Natural killer cell treated with Interleukin-12 subunit alpha and Interleukin-12 subunit beta and Interleukin-15 and Interleukin-18, amount 100 ng/mL, for 72 hours (primary cell): ENCODE measurements around the gene ACAP1. TPM values are rescaled to one million over a fixed set of nuclear protein-coding genes. Genes with fewer than 3 reads are reported as not detected.
"Not testable (repeated sequence)": the region's sequence is repeated elsewhere in the genome, so short reads cannot be mapped to it uniquely, and the experiment has no call there.

Source experiments
- ATAC-seq, 2 donors: fragments of 150-1000 bp; cut with Tn5 transposase in 1 of 2; sonication (Bioruptor Pico), chemical (Tn5 transposase) in 1 of 2; 2 replicates each; pipeline ENCODE4 v1.10.0; 2021
- DNase-seq: peaks from one replicate; pipeline ENCODE4 v3.0.0; 2022; ENCODE audit warnings: low spot score
- H3K27ac Mint-ChIP-seq, 2 donors: 1 replicate in 1 of 2; 2 replicates in 1 of 2; pipeline ENCODE4 v1.8.0; 2022; ENCODE audit warnings: mixed read lengths in 2 of 2, mild to moderate bottlenecking in 1 of 2, moderate library complexity in 1 of 2
- H3K27me3 Mint-ChIP-seq, 2 donors: 1 replicate in 1 of 2; 2 replicates in 1 of 2; pipeline ENCODE4 v1.8.0; 2022; ENCODE audit warnings: mixed read lengths in 2 of 2
- H3K36me3 Mint-ChIP-seq: one replicate; pipeline ENCODE4 v1.8.0; 2022; ENCODE audit warnings: mixed read lengths
- H3K4me1 Mint-ChIP-seq, 2 donors: 1 replicate in 1 of 2; 2 replicates in 1 of 2; pipeline ENCODE4 v1.8.0; 2022; ENCODE audit warnings: low read depth in 2 of 2, mixed read lengths in 2 of 2, mild to moderate bottlenecking in 1 of 2
- H3K4me3 Mint-ChIP-seq: one replicate; pipeline ENCODE4 v1.8.0; 2022; ENCODE audit warnings: mixed read lengths
- H3K9me3 Mint-ChIP-seq: 2 replicates; pipeline ENCODE4 v1.8.0; 2022; ENCODE audit warnings: mixed read lengths
- total RNA-seq, 2 donors: library from RNA; stranded (reverse); gene quantifications; one replicate each; pipeline ENCODE4 v1.2.3, GENCODE V29; 2022

ACAP1 gene
- total RNA-seq, 2 donors from 2014 or later, result 240 to 419 TPM

- Mint-ChIP-seq H3K36me3 (no peaks in the 10 kb centered on the region), H3K27me3 (no peaks in the 10 kb centered on the region), H3K4me1 (peaks cover 27 to 29% of the 10 kb centered on the region in 2 donors), H3K4me3 (peak overlapping the region; percentile 96), H3K9me3 (no peaks in the 10 kb centered on the region), H3K27ac (peak overlapping the region; percentile 95 to 98)
- ATAC-seq (no peak), DNase-seq (no peak)
Measured at GRCh38 chr17:7328009-7328408, 8.3 kb upstream of the ACAP1 start.

- Mint-ChIP-seq H3K27ac (peak within 1 kb of the TSS; percentile 95 to 98), H3K4me1 (peaks cover 30 to 33% of the 10 kb centered on the region in 2 donors), H3K4me3 (peak within 1 kb of the TSS; percentile 96), H3K9me3 (no peaks in the 10 kb centered on the region), H3K27me3 (no peaks in the 10 kb centered on the region), H3K36me3 (no peaks in the 10 kb centered on the region)
- ATAC-seq (peak in 1 of 2 donors; percentile 28), DNase-seq (no peak)
Measured at GRCh38 chr17:7328840-7329373, 7.4 kb upstream of the ACAP1 start, which contains the start of gene NEURL4. TSS of gene NEURL4 (minus strand) at chr17:7329335. CDS start at chr17:7329312, 23 bp downstream.

DNA sequence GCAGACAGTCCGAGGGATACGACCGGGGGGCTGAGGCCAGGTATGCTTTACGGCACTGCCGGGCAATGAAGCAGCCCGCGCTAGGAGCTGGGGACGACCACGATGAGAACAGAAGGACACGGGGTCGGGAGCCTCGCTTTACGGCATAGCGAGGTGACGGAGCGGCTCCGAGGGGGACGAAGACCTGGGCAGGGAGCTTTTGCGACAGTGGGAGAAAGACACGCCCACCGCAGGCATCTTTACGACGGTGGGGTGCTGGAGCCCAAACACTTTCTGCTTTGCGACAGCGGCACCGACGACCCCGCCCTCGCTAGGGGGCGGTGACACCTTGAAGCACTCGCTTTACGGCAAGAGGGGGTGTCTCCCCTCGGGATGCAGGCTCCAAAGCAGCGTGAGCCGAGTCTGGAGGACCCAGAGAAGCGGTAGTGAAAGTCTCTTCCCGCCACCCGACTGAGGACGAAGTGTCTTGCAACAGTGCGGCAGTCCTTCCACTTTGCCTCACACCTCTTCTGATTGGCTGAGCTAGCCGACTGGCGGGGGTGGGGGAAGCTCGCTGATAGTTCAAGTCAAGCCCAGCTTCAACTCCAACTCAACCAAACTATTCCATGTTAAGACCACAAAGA, 6.8 kb upstream of the ACAP1 start:
- ATAC-seq, result peak; percentile 83 to 84
- Mint-ChIP-seq H3K9me3 (no peaks in the 10 kb centered on the region), H3K27me3 (no peaks in the 10 kb centered on the region), H3K27ac (peak overlapping the region; percentile 95 to 98), H3K4me3 (peak overlapping the region; percentile 96), H3K4me1 (peaks cover 30 to 33% of the 10 kb centered on the region in 2 donors), H3K36me3 (no peaks in the 10 kb centered on the region)
- DNase-seq, result peak; percentile 99

- H3K4me1 Mint-ChIP-seq, result peaks cover 31 to 33% of the 10 kb centered on the region in 2 donors
- peak; percentile 89 for DNase-seq
- peak; percentile 75 to 81 for ATAC-seq
Measured at GRCh38 chr17:7329997-7330637, 6.2 kb upstream of the ACAP1 start.

DNA sequence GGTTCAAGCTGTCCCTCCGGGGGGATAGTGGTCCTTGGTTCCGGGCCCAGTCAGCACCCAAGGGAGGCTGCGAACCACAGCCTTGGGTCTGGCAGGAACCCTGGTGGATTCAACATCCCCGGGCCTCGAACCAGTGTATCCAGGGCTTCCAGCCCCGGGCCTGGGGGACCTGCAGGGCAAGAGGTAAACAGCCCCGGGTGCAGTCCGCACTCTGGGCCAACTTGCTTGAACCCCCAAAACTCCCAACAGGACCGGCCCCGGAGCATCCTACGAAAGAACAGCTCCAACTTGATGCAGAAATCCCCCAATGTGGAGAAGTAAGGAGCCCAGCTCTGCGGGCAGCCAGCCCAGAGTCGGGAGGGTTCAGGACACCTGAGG, 5.7 kb upstream of the ACAP1 start:
- ATAC-seq (no peak), DNase-seq (no peak)
- no peaks in the 10 kb centered on the region for H3K27me3 Mint-ChIP-seq
- peak overlapping the region; percentile 95 to 98 for H3K27ac Mint-ChIP-seq
- H3K4me1 Mint-ChIP-seq, result peaks cover 36 to 38% of the 10 kb centered on the region in 2 donors
- no peaks in the 10 kb centered on the region for H3K36me3 Mint-ChIP-seq
- H3K9me3 Mint-ChIP-seq, result no peaks in the 10 kb centered on the region
- peak overlapping the region; percentile 96 for H3K4me3 Mint-ChIP-seq

More at GRCh38 chr17:7329997-7330637, 6.2 kb upstream of the ACAP1 start:
- H3K36me3 Mint-ChIP-seq, result no peaks in the 10 kb centered on the region
- H3K4me3 Mint-ChIP-seq, result peak overlapping the region; percentile 96
- no peaks in the 10 kb centered on the region for H3K9me3 Mint-ChIP-seq
- H3K27me3 Mint-ChIP-seq, result no peaks in the 10 kb centered on the region
- H3K27ac Mint-ChIP-seq, result peak overlapping the region; percentile 95 to 98

DNA sequence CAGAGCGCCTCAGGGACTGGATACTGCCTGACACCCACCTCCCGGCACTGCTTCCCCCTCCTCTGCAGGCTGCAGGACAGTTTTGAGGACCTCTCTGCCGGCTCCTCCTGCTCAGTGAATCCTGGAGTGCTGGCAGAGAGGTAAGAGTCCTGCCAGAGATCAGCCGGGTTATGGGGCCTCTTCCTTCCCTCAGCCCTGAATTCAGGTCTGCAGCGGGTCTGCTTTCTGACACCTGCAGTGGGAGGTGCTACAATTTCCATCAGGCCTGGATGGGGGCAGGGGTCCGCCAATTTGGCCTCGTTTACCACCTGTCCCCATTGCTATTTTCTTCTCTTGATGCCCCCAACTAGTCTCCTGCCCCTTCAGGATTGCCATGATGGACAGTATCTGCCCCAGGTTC, 4.2 kb upstream of the ACAP1 start:
- H3K36me3 Mint-ChIP-seq, result no peaks in the 10 kb centered on the region
- ATAC-seq, result no peak
- H3K27ac Mint-ChIP-seq, result peak overlapping the region; percentile 42 to 59
- peak overlapping the region; percentile 31 for H3K4me3 Mint-ChIP-seq
- H3K4me1 Mint-ChIP-seq, result peaks cover 40 to 49% of the 10 kb centered on the region in 2 donors
- no peaks in the 10 kb centered on the region for H3K9me3 Mint-ChIP-seq
- H3K27me3 Mint-ChIP-seq, result no peaks in the 10 kb centered on the region
- no peak for DNase-seq

GRCh38 chr17:7332600-7333069, 3.7 kb upstream of the ACAP1 start:
- H3K27me3 Mint-ChIP-seq, H3K9me3 Mint-ChIP-seq, DNase-seq, H3K36me3 Mint-ChIP-seq, ATAC-seq: not testable (repeated sequence)
- H3K4me3 Mint-ChIP-seq, result peak overlapping the region; percentile 31
- peaks cover 44 to 54% of the 10 kb centered on the region in 2 donors for H3K4me1 Mint-ChIP-seq
- peak overlapping the region; percentile 42 to 59 for H3K27ac Mint-ChIP-seq

DNA sequence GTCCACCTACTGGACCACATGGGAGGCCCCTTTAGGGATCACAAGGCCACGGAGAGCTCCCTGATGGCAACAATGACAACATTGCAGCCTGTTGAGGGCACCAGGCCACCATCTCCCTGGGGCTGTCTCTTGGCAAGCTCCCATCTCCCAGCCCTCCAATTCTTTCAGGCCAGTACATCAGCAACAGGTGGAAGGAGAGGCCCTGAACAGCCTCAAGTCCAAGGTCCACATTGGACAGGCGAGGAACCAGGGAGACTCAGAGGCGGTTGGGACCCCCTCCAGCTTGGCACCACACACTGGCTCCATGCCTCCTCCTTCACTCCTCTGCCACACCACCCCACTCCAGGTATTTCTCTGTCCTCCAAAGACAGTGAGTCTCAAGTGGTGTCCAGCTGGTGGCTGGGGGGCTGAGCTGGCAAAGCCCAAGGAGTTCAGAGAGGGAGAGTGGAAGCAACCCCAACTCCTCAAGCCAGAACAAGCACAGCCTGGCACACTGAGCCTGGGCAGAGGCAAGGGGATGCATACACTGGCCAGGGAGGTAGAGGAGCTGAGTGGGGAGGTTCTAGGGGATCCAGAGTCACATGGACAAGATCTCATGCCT, 1.3 kb upstream of the ACAP1 start:
- Mint-ChIP-seq H3K9me3 (no peaks in the 10 kb centered on the region), H3K36me3 (peaks cover 7% of the 10 kb centered on the region), H3K4me3 (peak overlapping the region; percentile 97), H3K4me1 (peaks cover 38 to 45% of the 10 kb centered on the region in 2 donors), H3K27ac (peak overlapping the region; percentile 89 to 93), H3K27me3 (no peaks in the 10 kb centered on the region)
- no peak for DNase-seq
- no peak for ATAC-seq

DNA sequence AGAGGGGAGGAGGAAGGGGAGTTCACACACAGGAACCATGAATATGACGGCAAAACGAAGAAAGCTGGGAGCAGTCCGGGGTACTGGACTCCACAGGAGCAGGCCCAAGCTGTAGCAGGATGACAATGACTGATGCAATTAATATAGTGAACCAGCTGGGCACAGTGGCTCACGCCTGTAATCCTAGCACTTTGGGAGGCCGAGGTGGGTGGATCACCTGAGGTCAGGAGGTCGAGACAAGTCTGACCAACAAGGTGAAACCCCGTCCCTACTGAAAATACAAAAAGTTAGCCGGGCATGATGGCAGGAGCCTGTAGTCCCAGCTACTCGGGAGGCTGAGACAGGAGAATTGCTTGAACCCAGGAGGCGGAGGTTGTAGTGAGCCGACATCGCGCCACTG, 564 bp upstream of the ACAP1 start:
- not testable (repeated sequence) for DNase-seq, H3K27me3 Mint-ChIP-seq, ATAC-seq, H3K36me3 Mint-ChIP-seq, H3K9me3 Mint-ChIP-seq
- H3K4me3 Mint-ChIP-seq, result peak overlapping the region; percentile 97
- H3K27ac Mint-ChIP-seq, result peak overlapping the region; percentile 89 to 93
- peaks cover 39 to 45% of the 10 kb centered on the region in 2 donors for H3K4me1 Mint-ChIP-seq

GRCh38 chr17:7337600-7337999, 1.3 kb downstream of the ACAP1 start:
- not testable (repeated sequence) for H3K9me3 Mint-ChIP-seq, DNase-seq, H3K27me3 Mint-ChIP-seq, ATAC-seq
- H3K36me3 Mint-ChIP-seq, result peaks cover 12% of the 10 kb centered on the region
- H3K4me1 Mint-ChIP-seq, result peaks cover 39 to 40% of the 10 kb centered on the region in 2 donors
- H3K4me3 Mint-ChIP-seq, result peak overlapping the region; percentile 97
- peak overlapping the region; percentile 89 to 93 for H3K27ac Mint-ChIP-seq

GRCh38 chr17:7340179-7340578, 3.9 kb downstream of the ACAP1 start:
- ATAC-seq (no peak), DNase-seq (no peak)
- Mint-ChIP-seq H3K36me3 (peaks cover 18% of the 10 kb centered on the region), H3K27me3 (no peaks in the 10 kb centered on the region), H3K4me3 (no peak overlapping the region), H3K4me1 (peaks cover 35 to 41% of the 10 kb centered on the region in 2 donors), H3K9me3 (no peaks in the 10 kb centered on the region), H3K27ac (peak overlapping the region; percentile 69 to 70)

GRCh38 chr17:7341842-7342241, 5.5 kb downstream of the ACAP1 start:
- no peaks in the 10 kb centered on the region for H3K27me3 Mint-ChIP-seq
- H3K27ac Mint-ChIP-seq, result peak overlapping the region in 1 of 2 donors; percentile 22
- peaks cover 18% of the 10 kb centered on the region for H3K36me3 Mint-ChIP-seq
- DNase-seq (no peak), ATAC-seq (no peak)
- H3K4me1 Mint-ChIP-seq, result peaks cover 25 to 31% of the 10 kb centered on the region in 2 donors
- no peak overlapping the region for H3K4me3 Mint-ChIP-seq
- no peaks in the 10 kb centered on the region for H3K9me3 Mint-ChIP-seq

- H3K36me3 Mint-ChIP-seq, result peaks cover 18% of the 10 kb centered on the region
- peak overlapping the region in 1 of 2 donors; percentile 63 for H3K27ac Mint-ChIP-seq
- no peaks in the 10 kb centered on the region for H3K27me3 Mint-ChIP-seq
- peaks cover 14 to 19% of the 10 kb centered on the region in 2 donors for H3K4me1 Mint-ChIP-seq
- H3K4me3 Mint-ChIP-seq, result no peak overlapping the region
- no peaks in the 10 kb centered on the region for H3K9me3 Mint-ChIP-seq
- no peak for ATAC-seq
- DNase-seq, result no peak
Measured at GRCh38 chr17:7343250-7343649, 6.9 kb downstream of the ACAP1 start.
